ENCODE results near the gene AKIRIN2.
"Not testable (repeated sequence)": the region's sequence is repeated elsewhere in the genome, so short reads cannot be mapped to it uniquely, and the experiment has no call there.

The AKIRIN2 gene

DNA sequence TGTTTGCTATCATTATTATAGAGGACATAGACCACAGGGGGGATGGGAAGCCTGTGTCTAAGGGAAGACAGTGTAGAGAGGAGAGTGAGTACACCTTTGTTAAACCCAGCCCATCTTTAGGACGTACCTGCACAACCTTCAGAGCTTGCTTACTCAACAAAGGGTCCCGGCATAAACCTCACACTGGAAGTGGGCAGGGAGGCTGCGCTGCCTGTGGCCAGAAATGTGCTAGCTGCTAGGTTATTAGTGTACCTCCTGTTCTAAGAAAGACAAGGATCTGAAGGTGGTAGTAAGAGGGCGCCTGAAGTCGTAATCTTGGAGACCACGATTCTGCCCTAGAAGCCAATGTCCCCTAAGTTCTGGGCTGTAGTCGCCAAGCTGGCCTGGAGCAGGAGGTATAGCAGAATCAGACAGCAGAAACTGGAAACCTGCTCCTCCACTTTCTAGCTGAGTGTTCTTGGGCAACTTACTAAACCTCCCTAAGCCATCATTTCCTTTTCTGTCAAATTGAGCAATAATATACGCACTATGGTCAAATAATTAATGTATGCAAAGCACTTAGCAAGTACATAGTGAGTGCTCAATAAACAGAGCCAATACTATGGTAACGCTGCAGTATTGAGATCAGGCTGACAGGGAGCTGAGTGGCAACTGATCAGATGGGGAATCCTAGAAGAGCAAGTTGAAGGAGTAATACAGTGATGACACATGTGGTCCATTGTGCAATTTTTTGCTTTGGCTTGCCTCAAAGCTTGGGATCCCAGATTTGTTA lies 16.8 kb upstream of the AKIRIN2 start:
- peak; percentile 89 for DNase-seq

DNA sequence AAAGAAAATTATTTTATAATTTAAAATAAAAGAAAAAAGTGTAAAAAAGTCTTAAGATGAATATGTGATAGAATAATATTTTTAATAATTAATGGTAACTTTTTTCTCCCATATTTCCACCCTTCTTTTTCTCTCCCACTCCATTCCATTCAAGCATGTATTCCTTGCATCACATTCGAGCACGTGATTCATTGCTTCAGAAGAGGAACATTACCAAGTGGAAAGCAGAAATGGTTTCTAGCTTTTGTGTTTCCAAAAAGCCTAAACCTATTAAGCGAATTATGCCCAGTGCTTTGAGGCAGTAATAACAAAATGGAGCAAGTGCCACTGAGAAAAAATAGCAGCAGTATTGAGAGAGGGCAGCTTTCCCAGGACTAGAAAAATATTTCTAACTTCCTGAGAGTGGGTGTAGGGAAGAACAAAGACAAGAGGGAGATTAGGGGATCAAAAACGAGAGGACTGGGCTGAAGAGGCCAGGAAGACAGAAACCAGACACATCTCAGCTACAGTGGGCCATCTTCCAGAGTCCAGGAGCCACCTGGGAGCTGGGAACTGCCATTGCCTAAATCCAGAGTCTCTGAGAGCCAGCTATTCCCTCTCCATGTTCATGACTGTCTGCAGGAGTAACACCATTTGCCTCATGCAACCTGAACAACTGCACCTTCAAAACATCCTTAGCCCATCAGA lies 15.0 kb upstream of the AKIRIN2 start:
- DNase-seq = peak; percentile 87

DNA sequence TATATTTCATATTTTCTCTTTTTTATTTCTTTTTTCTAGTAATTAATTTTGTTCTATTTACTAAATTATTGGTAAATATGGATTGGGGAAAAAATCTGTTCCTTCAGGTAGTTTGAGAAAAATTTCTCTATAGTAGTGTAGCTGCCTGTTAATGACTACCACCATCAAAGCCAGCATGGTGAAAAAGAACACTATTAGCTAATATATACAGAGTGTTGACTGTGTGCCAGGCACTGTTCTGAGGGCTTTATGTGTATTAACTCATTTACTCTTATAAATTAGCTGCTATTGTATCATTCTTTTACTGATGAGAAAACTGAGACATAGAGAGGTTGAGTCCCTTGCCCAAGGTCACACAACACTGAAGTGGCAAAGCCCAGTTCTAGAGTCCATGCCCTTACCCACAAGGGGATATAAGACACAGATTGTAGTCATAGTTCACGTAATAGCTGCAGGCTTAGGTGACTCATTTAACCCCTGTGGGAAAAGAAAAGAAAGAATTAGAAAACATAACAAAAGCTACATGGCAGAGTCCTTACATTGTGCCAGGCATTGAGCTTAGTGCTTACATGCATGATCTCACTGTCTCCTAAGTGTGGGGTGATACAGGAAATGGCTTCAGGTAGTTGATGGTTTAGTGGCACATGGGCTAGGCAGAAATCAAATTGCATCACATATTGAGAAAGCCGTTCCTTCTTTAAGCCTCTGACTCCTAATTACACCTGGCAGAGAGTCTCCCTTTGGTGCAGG lies 12.2 kb upstream of the AKIRIN2 start:
- peak; percentile 79 for DNase-seq

DNA sequence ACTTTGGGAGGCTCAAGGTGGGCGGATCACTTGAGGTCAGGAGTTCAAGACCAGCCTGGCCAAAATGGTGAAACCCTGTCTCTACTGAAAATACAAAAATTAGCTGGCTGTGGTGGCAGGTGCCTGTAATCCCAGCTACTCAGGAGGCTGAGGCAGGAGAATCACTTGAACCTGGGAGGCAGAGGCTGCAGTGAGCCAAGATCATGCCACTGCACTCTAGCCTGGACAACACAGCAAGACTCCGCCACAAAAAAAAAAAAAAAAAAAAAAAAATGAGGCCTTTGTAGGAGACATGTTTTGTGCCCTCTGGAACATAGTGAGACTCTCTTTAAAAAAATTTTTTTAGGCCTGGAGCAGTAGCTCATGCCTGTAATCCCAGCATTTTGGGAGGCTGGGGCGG lies 10.7 kb upstream of the AKIRIN2 start:
- DNase-seq = not testable (repeated sequence)

DNA sequence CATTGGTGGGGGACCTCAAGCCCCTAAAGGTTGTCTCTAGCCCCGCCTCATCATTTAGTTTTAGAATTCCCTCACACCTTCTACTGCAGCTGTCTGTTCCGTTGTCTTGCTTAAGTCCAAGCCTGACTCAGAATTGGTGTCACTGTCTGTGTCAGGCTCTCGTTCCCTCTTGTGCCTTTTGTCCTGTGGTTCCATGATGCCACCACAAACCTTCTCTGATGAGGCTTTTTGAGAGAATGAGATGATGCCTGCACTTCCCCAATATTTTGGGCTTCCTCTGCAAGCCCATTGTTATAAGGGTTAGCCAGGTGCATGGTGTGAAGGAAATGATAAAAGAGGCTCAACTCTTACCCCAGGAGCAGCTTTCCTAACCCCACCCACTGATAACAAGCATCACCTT lies 8.1 kb upstream of the AKIRIN2 start:
- DNase-seq = peak; percentile 73

DNA sequence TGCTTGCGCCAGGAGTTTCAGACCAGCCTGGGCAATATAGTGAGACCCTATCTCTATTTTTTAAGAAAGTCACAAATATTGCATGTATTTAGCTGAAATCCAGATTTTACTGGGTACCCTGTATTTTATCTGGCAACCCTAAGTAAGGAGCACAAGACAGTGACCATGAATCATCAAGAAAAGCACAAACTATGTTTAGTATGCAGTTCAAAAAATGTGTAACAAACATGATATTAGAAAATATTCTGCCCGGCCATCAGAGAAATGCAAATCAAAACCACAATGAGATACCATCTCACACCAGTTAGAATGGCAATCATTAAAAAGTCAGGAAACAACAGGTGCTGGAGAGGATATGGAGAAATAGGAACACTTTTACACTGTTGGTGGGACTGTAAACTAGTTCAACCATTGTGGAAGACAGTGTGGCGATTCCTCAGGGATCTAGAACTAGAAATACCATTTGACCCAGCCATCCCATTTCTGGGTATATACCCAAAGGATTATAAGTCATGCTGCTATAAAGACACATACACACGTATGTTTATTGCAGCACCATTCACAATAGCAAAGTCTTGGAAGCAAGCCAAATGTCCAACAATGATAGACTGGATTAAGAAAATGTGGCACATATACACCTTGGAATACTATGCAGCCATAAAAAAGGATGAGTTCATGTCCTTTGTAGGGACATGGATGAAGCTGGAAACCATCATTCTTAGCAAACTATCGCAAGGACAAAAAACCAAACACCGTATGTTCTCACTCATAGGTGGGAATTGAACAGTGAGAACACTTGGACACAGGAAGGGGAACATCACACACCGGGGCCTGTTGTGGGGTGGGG lies 6.8 kb upstream of the AKIRIN2 start:
- DNase-seq = not testable (repeated sequence)

DNA sequence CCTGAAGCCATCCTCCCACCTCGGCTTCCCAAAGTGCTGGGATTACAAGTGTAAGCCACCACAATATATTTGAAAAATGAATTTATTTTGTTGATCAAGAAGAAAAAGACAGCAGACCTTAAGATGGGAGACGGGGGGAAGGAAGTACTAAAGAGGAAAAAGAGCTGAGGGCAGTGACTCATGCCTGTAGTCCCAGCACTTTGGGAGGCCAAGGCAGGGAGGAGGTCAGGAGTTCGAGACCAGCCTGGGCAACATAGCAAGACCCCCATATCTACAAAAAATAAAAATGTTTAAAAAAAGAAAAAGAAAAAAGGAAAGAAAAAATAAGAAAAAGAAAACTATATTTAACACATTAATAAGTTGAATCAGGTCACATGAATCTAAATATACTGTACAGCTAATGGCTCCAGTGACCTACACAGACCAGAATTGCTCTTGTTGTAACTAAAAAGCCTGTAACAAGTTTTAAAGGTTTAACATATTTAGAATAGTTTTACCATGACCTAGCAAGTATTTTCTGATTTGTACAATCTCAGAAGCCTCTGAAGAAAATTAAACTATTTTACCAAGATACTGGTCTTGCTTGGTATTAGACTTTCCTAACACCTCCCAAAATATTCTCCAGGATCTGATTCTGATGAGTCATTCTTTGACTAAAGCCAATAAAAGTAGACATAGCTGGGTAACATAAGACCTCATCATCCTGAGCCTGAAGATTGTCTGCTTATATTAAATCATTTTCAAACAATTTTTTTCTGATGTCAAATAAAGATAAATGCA lies 4.3 kb upstream of the AKIRIN2 start:
- no peak for DNase-seq

DNA sequence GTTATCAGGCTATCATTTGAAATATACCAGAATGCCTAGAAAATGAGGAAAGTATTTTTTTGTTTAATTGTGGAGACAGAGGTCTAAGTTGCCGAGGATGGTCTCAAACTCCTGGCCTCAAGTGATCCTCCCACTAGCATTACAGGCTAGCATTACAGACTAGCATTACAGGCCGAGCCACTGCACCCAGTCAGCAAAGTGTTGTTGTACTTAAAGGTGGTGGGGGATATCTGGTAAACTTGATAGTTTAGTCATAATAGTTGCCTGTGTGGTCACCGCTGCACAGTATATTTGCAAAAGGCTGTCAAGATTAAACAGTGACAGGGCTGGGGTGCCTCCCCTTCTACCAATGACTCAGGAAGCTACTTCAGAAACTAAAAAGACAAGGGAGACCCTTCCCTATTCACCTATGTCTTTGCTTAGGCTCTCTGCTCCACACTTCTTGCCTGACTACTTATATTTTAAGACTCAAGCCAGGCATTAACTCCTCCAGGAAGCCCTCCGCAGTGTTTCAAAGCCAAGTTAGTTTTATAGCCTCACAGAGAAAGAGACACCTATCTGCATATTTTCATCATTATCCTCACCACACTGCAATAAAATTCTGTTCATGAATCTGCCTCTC lies 3.1 kb upstream of the AKIRIN2 start:
- DNase-seq = no peak

DNA sequence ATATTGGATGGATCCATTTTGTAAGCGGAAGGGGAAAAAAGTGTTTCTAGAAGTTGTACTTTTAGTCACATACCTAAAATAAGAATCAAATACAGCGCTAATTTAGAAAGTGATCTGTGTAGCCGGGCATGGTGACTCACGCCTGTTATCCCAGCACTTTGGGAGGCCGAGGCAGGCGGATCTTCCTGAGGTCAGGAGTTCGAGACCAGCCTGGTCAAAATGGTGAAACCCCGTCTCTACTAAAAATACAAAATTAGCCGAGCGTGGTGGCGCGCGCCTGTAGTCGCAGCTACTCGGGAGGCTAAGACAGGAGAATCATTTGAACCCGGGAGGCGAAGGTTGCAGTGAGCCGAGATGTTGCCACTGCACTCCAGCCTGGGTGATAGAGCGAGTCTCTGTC lies 1.0 kb upstream of the AKIRIN2 start:
- DNase-seq = peak; percentile 49

DNA sequence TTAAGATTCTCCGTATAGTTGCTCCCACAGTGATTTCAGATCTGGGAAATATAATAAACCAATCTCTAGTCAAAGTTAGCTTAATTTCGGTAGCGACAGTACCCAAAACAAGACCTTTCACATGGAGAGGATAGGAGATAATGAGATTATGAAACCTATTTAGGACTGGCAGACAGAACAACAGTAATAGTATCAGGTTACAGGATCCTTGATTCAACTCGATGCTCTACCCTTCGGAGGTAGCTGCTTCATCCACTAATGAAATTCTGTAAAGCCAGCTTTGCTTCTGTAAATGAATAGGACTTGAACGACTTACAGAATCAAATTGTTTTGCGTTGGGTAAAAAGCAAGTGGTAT lies 534 bp upstream of the AKIRIN2 start:
- DNase-seq = peak; percentile 38

DNA sequence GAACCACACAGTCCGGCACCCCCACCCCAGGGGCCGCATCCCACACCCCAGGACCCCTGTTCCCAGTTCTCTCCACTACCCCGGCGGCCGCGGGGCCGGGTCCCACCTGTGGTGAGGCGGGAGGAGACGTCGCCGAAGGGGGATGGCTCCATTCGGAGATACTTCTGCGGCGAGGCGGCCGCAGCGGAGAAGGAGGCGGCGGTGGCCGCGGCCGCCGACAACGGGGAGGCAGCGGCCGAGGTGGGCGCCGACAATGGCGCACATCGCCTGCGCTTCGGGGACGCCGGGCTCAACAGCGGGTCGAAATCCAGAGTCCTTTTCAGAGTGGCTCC lies 723 bp downstream of the AKIRIN2 start:
- peak; percentile 22 for DNase-seq

DNA sequence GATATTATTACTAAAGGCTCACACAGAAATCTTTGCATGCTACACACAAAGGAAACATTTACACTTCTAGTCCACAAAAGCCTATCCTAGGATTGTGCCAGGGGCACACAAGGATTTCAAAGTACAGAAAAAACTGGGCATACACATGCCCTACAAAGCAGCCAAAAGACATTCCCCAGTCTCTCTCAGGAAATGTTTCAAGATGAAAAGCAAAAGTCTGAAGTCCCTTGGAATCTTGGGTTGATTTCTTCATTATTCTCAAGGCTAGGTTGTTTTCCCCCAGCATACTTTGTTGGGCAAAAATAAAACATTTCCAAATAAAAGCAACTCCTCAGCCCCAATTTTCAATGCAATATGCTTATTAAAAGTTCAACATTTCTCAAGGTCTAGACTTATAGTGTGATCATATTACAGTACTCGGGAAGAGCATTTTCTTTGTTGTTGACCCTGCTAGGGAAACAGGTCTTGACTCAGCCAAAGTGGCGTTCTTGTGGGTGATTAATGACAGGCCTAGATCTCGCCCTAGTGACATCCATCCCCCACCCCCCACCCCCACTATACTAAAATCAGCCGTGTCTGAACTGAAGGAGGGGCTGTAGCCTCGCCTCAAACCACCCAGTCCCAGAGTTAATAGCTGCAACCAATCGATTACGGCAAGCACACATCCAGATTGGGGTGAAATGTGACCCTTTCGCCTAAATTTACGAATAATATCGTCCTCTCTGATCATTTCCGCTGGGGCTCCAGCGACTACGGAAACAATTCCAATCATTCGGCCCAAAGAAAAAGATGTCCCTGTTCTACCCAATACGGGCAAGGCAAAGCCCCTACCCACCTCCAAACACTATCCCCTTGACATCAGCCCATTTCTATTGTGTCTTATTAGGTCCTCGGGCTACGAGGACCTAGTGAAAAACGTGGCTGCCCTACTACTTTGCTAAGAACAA lies 1.4 kb downstream of the AKIRIN2 start:
- peak; percentile 85 for DNase-seq

DNA sequence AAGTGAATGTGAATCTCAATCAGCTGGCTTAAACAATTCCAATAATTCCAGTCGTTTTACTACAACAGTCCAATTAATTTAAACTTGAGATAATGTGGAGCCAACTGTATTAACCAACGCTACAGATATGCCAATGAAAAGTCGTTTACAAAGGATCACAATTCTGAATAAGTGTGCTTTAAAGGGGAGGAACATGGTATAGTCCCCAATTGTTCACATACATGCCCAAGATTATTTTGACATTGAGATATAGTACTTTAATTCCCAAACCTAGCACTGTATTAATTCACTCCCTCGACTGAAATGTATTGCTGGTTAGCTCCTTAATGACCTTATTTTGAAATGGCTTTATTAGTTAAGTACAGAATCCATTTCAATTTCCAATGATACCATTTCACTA lies 2.5 kb downstream of the AKIRIN2 start:
- DNase-seq = peak; percentile 23

DNA sequence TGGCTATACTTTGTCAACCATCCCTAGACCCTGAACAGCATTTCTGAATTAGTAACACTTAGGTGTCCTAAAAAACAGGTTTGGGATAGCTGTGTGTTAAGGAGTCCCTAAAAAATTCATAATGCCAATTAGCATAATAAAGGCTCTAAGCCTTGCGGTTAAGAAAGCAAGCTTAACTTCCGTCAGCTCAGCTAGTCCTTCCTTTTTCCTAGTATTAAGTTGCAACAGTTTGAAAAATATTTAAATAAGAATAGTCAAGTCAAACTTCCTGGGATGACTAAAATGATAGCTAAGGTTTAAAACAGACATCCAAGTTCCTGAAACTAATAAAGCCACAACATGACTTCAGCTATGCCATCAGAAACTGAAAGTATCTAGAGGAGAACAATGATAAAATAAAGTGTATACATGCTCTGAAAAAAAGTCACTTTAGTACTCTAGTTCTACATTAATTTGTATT lies 3.5 kb downstream of the AKIRIN2 start:
- peak; percentile 90 for DNase-seq

DNA sequence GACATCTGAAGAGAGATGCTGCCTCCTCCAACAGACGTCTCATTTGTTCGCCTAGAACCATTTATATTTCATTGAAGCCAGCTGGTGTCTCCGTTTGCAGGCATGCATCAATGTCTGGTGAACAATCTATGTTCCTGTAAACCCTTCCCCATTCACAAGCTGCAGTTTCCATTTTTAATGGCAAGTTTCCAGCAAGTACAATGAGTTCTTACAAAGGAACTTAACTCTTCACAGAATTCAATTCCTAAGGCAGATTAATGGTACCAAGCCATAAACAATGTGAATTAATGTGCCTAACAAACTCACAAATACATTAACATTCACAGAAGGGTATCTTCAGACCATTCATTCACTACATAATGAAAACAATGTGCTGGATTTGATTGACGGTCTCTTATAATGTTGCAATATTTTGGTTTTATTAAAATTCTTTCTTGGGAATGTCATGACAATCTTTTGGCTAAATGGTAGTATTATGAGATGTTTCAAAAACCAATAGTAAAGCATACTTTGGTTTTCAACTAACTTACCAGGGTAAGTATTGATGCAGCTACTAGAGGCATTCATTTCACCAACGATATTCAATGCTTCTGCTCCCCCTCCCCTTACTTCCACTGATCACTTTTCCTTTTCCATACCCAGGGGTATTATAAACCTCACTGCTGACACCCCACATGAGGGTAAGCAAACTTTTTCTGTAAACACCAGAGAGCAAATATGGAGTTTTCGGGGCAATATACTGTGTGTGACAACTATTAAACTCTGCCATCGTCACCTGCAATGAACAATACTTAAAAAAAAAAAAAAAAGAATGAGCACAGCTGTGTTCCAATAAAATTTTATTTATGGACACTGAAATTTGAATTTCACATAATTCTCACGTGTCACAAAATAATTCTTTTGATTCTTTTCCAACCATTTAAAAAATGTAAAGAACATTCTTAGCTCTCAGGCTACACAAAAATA lies 4.2 kb downstream of the AKIRIN2 start:
- peak; percentile 76 for DNase-seq

DNA sequence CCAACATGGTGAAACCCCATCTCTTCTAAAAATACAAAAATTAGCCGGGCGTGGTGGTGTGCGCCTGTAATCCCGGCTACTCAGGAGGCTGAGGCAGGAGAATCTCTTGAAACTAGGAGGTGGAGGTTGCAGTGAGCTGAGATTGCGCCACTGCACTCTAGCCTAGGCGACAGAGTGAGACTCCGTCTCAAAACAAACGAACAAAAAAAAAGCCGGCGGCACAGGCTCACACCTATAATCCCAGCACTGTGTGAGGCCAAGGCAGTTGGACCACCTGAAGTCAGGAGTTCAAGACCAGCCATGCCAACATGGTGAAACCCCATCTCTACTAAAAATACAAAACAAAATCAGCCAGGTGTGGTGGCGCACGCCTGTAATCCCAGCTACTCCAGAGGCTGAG lies 5.2 kb downstream of the AKIRIN2 start:
- not testable (repeated sequence) for DNase-seq

DNA sequence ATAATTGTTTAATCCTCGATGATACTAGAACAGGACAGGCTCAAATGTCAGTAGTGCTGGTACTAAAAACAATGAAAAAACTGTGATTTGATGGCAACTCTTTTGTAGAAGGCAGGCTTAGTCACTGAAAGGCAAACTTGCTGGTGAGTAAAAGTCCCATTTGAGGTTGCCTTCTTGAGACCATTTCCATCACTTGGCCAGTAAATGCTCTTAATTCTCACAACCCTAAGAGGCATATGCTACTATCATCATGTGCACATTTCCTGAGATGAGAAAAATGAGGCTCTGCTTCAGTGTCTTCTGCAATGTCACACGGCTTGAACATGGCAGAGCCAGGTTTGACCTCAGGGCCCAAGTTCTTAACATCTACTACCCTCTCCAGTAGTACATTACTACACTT lies 9.9 kb downstream of the AKIRIN2 start:
- DNase-seq = peak; percentile 52

DNA sequence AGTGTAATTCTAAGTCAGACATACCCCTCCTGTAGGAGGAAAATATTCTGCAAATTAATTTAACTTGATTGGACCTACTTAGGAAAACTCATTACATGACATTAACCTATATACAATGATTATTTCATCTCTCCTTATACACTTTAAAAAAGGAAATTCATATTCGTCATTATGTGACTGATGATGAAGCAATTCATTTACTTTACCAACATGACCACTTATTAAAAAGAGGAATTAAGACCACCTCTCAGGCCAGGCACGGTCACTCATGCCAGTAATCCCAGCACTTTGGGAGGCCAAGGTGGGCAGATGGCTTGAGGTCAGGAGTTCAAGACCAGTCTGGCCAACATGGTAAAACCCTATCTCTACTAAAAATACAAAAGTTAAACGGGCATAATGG lies 11.6 kb downstream of the AKIRIN2 start:
- DNase-seq = peak; percentile 68

DNA sequence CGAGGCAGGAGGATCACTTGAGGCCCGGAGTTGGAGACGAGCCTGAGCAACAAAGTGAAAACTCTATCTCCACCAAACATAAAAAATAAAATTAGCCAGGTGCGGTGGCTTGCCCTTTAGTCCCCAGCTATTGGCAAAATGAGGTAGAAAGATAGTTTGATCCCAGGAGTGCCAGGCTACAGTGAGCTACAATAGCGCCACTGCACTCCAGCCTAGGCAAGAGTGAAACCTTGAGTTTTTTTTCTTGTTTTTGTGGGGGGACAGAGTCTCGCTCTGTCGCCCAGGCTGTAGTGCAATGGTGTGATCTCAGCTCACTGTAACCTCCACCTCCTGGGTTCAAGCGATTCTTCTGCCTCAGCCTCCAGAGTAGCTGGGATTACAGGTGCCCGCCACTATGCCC lies 14.1 kb downstream of the AKIRIN2 start:
- DNase-seq = not testable (repeated sequence)

Measured in suppressor macrophage treated with lipopolysaccharide for 4 hours (primary cell).